Activated T-cell treated with anti-CD3 and anti-CD28 coated beads, Interleukin-2, amount 50 U/mL, for 72 hours (primary cell): ENCODE measurements around the gene ITFG1. TPM values are rescaled to one million over a fixed set of nuclear protein-coding genes. Genes with fewer than 3 reads are reported as not detected.

Source experiments
- ATAC-seq, 2 donors: fragments of 150-1000 bp; cut with Tn5 transposase; replicated peaks in 1 of 2; 2 replicates each; pipeline ENCODE4 v1.10.0; 2021; ENCODE audit warnings: moderate library complexity in 2 of 2, mild to moderate bottlenecking in 1 of 2
- DNase-seq, 2 donors: peaks; one replicate each; pipeline ENCODE4 v3.0.0; 2021 to 2022; ENCODE audit warnings: mixed read lengths in 1 of 2
- H3K27ac Mint-ChIP-seq: one replicate; pipeline ENCODE4 v1.8.0; 2022; ENCODE audit warnings: mild to moderate bottlenecking, moderate library complexity, mixed read lengths
- H3K27me3 Mint-ChIP-seq: one replicate; pipeline ENCODE4 v1.8.0; 2022; ENCODE audit warnings: low read depth, mixed read lengths
- H3K36me3 Mint-ChIP-seq, 2 donors: one replicate each; pipeline ENCODE4 v1.8.0; 2022; ENCODE audit warnings: mixed read lengths in 2 of 2, mild to moderate bottlenecking in 1 of 2; ENCODE audit not compliant: insufficient read depth in 2 of 2
- H3K4me1 Mint-ChIP-seq: one replicate; pipeline ENCODE4 v1.8.0; 2022; ENCODE audit warnings: low read depth, mixed read lengths
- H3K4me3 Mint-ChIP-seq, 2 donors: one replicate each; pipeline ENCODE4 v1.8.0; 2022; ENCODE audit warnings: mild to moderate bottlenecking in 2 of 2, mixed read lengths in 2 of 2, moderate library complexity in 2 of 2
- H3K9me3 Mint-ChIP-seq, 2 donors: one replicate each; pipeline ENCODE4 v1.8.0; 2022; ENCODE audit warnings: mixed read lengths in 2 of 2
- total RNA-seq, 2 donors: library from RNA; stranded (reverse); gene quantifications; one replicate each; pipeline ENCODE4 v1.2.3, GENCODE V29; 2022

Gene ITFG1
- total RNA-seq = 10 to 100 TPM; 23.4 to 27.3 TPM

DNA sequence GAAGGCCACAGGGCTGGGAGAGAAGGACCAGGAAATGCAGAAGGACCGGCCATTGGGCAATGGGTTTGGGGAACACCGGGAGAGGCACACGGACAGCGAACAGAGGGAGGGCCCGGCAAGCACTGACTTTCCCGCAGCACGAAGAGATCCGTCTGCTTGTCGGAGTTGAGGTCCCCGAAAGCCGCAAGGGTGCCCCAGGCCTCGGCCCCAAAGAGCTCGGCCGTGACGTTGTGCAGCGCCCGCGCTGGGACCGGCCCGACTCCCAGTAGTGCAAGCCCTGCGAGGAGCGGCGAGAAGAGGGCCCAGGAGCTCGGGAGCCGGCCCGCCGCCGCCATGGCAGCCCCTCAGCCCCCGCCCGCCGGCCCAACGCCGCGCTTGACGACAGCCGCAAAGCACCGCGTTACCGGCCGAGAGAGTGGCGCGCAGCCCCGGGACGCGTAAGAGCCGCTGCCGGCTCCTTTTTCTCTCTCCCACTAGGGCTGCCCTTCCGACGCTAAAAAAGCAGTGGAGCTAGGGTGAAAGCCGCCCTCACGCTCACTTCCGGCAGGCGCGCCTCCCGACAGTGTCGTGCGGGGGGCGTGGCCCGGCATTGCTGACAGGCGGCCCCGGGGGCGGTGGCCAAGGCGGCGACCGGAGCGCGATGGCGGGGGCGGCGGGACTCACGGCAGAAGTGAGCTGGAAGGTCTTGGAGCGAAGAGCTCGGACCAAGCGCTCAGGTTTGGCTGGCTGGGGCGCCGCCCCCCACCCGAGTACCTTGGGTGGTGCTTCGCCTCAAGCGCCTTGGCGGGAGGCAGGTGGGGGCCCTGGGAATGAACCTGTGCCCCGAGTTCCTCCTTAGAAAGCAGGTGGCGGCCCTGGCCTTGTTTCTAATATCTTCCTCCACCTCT lies at the start of gene ITFG1, which contains the start of gene PHKB:
Gene ITFG1, minus strand, starts transcription at position 353 of the 887 bp plus-strand sequence. Its CDS starts 18 bp downstream, at position 335.
Gene PHKB, plus strand, starts transcription at position 621 of the 887 bp plus-strand sequence. Its CDS starts 20 bp downstream, at position 641.
- Mint-ChIP-seq H3K4me3 (peak within 1 kb of the TSS; percentile 91 to 95), H3K27ac (peak within 1 kb of the TSS; percentile 99), H3K4me1 (peaks cover 62% of the 10 kb centered on the region), H3K9me3 (no peaks in the 10 kb centered on the region), H3K36me3 (peaks cover 6 to 15% of the 10 kb centered on the region in 2 donors), H3K27me3 (no peaks in the 10 kb centered on the region)
- peak; percentile 97 to 98 for DNase-seq
- ATAC-seq = peak; percentile 88 to 92

DNA sequence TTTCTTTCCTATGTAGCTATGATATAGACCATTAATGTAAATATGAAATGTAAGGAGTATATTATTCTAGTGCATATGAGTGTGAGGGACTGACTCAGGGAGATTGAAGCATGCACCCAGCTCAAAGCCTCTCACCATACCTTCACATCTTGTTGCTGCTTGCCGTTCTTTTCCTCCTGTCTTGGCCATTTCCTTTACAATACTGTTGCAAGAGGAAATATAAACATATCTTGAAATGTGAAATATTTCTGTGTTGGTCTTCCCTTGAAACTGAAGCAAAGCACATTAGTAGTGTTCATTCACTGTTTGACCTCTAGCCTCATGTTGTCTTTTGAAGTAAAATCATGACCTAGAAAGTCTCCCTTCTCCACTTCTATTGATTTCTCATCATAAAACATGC lies 46.8 kb upstream of the ITFG1 start:
- no peaks in the 10 kb centered on the region for H3K4me1 Mint-ChIP-seq

DNA sequence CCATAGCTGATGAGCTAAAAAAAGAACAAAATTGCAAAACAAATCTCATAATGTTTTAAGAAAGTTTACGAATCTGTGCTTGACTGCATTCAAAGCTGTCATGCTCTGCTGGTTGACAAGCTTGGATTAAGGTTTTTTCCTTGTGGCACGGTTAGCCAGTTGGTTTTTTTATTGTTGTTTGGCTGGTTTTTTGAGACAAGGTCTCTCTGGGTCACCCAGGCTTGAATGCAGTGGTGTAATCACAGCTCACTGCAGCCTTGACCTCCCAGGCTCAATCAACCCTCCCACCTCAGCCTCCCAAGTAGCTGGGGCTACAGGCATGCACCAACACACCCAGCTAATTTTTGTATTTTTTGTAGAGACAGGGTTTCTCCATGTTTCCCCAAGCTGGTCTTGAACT lies 45.9 kb upstream of the ITFG1 start:
- no peaks in the 10 kb centered on the region for H3K27me3 Mint-ChIP-seq
- H3K4me1 Mint-ChIP-seq = no peaks in the 10 kb centered on the region
- H3K4me3 Mint-ChIP-seq = no peak overlapping the region
- no peak for ATAC-seq
- H3K9me3 Mint-ChIP-seq = no peaks in the 10 kb centered on the region
- peaks cover 0 to 8% of the 10 kb centered on the region in 2 donors for H3K36me3 Mint-ChIP-seq
- H3K27ac Mint-ChIP-seq = no peak overlapping the region
- DNase-seq = no peak

More for the DNA sequence above, 46.8 kb upstream of the ITFG1 start:
- peaks cover 0 to 6% of the 10 kb centered on the region in 2 donors for H3K36me3 Mint-ChIP-seq
- no peak overlapping the region for H3K27ac Mint-ChIP-seq
- H3K9me3 Mint-ChIP-seq = no peaks in the 10 kb centered on the region
- DNase-seq = no peak
- no peak overlapping the region for H3K4me3 Mint-ChIP-seq
- H3K27me3 Mint-ChIP-seq = no peaks in the 10 kb centered on the region
- no peak for ATAC-seq

DNA sequence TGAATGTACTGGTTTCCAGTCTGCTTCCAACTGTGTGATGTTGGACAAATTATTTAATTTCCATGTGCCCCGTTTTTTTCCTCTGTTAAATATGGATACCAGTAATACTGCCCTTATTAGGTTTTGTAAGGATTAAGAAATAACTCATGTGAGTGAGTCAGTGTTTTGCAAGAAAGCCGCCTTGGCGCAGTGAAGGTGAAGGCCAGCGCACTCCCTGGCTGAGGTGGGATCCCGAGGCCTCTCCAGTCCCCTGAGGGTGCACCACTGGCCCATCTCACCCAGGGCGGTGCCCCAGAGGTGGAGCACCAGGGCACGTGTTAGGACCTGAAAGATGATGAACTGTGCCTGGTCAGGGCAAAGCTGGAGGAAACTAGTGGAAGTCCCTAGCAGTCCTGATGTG lies 43.7 kb upstream of the ITFG1 start:
- Mint-ChIP-seq H3K4me3 (no peak overlapping the region), H3K4me1 (no peaks in the 10 kb centered on the region), H3K27me3 (no peaks in the 10 kb centered on the region), H3K9me3 (no peaks in the 10 kb centered on the region), H3K27ac (no peak overlapping the region), H3K36me3 (peaks cover 0 to 13% of the 10 kb centered on the region in 2 donors)
- ATAC-seq (no peak), DNase-seq (no peak)

DNA sequence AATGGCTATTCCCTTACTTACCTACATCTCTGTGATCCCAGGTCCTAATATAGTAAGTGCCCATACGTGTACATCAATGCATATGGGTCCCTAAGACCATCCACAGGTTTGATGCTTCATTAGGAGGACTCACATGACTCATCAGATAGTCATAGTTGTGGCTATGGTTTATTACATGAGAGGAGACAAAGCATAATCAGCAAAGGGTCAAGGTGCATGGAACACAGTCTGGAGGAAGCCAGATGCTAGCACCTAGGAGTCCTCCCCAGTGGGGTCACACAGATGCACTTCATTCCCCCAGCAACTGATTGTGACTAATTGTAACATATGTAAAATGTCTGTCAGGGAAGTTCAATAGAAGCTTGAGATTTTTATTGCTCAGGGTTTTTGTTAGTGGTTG lies 43.1 kb upstream of the ITFG1 start:
- DNase-seq (no peak), ATAC-seq (no peak)
- Mint-ChIP-seq H3K9me3 (no peaks in the 10 kb centered on the region), H3K4me1 (no peaks in the 10 kb centered on the region), H3K4me3 (no peak overlapping the region), H3K36me3 (peaks cover 0 to 13% of the 10 kb centered on the region in 2 donors), H3K27me3 (no peaks in the 10 kb centered on the region), H3K27ac (no peak overlapping the region)

DNA sequence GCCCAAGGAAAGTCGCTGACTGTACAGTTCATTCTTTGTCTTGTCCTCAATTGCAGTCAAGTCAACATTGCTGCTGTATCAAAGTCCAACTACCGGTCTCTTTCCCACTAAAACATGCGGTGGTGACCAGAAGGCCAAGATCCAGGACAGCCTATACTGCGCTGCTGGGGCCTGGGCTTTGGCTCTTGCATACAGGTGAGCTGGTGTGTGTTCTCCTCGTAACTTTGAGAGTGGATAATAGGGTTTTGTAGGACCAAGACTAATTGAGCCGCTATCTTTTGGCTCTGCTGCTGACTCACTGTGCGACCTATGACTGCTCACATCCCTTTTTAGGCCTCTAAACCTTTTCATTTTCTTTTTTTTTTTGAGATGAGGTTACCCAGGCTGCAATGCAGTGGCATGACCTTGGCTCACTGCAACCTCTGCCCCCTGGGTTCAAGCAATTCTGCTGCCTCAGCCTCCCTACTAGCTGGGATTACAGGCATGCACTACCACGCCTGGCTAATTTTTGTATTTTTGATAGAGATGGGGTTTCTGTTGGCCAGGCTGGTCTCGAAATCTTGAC lies 38.9 kb upstream of the ITFG1 start:
- peaks cover 0 to 9% of the 10 kb centered on the region in 2 donors for H3K36me3 Mint-ChIP-seq
- H3K9me3 Mint-ChIP-seq = no peaks in the 10 kb centered on the region
- peaks cover 2% of the 10 kb centered on the region for H3K4me1 Mint-ChIP-seq
- ATAC-seq (no peak), DNase-seq (no peak)
- H3K27me3 Mint-ChIP-seq = no peaks in the 10 kb centered on the region
- H3K27ac Mint-ChIP-seq = no peak overlapping the region
- H3K4me3 Mint-ChIP-seq = no peak overlapping the region

DNA sequence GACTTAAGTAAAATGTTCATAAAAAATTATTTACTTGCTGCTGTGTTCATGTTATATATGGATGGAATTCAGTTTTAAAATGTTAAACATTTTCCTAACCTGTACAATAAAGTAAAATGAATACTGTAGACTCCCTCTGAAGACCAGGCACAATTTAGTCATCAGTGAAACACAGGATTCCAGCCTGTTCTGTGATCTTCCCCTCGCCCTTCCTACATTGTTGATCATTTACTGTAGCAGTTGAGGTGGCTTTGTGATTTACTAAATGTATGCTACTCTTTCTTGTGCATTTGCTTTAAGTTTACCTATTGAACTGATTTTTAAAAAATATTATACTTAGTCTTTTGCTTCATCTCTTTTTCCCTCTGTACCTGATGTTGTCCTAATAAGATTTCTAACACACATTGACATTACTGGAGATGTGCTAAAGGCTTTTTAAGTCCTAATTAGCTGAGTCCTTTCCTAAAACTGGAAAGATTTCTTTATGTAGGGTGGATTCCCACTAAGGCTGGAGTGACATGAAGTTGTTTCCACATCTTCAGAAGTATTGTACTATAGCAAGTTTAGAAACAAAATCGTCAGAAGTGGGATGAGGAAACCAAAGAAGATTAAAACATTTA lies 38.3 kb upstream of the ITFG1 start:
- Mint-ChIP-seq H3K4me1 (peaks cover 8% of the 10 kb centered on the region), H3K4me3 (no peak overlapping the region), H3K27ac (no peak overlapping the region), H3K27me3 (no peaks in the 10 kb centered on the region), H3K9me3 (no peaks in the 10 kb centered on the region), H3K36me3 (peaks cover 0 to 9% of the 10 kb centered on the region in 2 donors)
- DNase-seq (no peak), ATAC-seq (no peak)

DNA sequence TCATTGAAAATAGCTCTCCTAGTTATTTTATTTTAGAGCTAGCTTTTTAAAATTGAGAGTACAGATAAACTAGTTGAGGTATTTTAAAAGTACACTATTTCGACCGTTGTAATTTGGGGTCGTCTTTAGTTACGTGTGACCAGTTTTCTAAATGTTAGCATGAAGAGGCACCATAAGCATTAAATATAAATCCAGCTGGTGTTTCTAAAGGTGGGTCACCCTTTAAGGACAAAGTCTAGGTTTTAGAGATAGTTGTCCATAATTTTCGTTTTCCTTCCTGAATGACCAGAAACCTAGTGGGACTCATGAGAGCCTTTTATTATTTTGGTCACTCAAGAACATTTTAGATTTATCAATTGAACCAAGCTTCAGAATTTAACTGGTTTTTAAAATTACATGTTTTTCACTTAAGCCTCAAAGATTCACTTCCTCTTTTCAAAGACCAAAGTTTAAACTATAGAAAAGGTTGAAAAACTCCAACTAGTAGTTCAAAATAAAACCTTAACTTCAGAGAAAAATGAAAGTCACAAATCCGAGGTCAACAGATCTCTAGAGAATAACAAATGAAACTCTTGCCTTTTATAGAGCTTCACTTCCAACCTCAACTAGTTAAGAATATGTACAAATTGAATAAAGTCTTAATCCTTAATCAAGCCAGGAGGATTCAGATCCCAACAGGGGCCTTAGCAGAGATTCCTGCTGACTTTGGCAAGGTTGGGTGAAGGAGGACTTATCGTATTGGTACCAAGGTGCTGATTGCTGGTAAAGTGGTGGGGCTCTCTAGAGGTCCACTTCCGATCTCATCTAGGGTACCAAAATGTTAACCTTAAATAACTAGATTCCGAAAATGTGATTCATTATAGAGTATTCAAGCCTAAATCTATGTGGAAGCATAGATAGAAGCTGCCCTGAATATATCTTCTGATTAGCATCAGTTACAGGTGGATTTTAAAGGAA lies 32.8 kb upstream of the ITFG1 start:
- ATAC-seq = no peak
- H3K4me1 Mint-ChIP-seq = peaks cover 44% of the 10 kb centered on the region
- H3K4me3 Mint-ChIP-seq = peak overlapping the region in 1 of 2 donors; percentile 93
- no peak for DNase-seq
- peaks cover 0 to 13% of the 10 kb centered on the region in 2 donors for H3K36me3 Mint-ChIP-seq
- H3K27ac Mint-ChIP-seq = peak overlapping the region; percentile 37
- H3K9me3 Mint-ChIP-seq = no peaks in the 10 kb centered on the region
- H3K27me3 Mint-ChIP-seq = no peaks in the 10 kb centered on the region

DNA sequence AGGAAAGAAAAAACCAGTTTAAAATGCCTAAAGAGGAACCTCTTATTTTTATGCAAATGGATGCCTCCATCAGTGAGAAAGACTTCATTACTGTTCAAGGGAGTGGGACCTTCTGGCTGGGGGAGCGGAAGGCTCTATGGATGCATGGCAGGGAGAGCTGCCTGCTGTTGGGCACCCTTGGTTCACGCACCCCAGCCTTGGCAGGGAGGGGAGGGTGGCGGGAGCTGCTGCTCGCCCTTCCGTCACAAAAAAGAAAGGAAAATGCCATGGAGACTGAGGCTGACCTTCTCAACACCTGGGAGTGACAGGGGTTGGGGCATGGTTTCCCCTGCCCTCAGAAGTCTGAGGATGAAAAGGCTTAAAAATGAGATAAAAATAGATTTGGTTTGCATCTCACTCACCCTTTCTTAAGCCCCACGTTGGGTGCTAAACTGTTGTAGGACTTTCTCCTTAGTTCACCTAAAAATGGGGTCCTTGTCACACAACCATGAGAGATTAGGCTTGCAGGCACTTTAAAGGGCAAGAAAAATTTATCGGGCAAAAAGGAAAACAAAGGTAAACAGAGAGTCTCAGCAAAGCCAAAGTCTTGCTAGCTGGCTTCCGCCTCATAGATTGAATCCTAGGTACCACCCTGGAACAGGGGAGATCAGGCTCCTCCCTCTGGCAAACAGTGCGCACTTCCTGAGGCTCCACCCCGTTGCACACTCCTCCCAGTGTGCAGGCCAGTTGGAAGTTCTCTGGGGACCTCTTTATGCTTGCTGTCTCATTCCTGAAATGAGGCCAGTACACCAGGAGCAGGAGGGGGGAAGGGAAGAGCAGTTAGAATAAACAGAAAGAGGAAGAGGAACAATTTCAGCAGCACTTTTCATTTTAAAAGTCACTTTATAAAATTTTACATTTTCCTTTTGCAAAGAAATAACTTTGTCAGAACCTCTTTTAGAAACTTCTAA lies 31.8 kb upstream of the ITFG1 start:
- no peaks in the 10 kb centered on the region for H3K27me3 Mint-ChIP-seq
- peak in 1 of 2 donors; percentile 34 for DNase-seq
- H3K4me1 Mint-ChIP-seq = peaks cover 44% of the 10 kb centered on the region
- peak overlapping the region; percentile 37 for H3K27ac Mint-ChIP-seq
- peak in 1 of 2 donors; percentile 81 for ATAC-seq
- H3K4me3 Mint-ChIP-seq = peak overlapping the region; percentile 72 to 93
- H3K36me3 Mint-ChIP-seq = peaks cover 0 to 20% of the 10 kb centered on the region in 2 donors
- no peaks in the 10 kb centered on the region for H3K9me3 Mint-ChIP-seq

DNA sequence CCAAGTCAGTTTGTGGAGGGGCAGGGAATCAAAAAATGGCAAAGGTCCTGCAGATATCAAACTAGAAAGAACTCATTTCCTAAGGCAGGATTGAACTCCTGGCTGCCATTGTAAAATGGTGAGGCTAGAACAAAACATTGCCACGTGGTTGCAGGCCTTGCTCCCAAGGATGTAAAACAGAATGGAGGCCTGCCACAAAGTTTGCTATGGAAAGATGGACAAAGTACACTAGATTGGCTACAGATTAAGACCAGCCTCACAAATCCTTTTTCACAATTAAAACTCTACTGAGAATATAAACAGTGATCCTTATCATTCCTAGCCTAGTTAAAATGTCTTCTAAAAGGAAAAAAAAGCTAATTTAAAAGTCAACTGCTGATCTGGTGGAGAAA lies 31.2 kb upstream of the ITFG1 start:
- DNase-seq (no peak), ATAC-seq (no peak)
- H3K27me3 Mint-ChIP-seq = no peaks in the 10 kb centered on the region
- peak overlapping the region in 1 of 2 donors; percentile 93 for H3K4me3 Mint-ChIP-seq
- H3K9me3 Mint-ChIP-seq = no peaks in the 10 kb centered on the region
- no peak overlapping the region for H3K27ac Mint-ChIP-seq
- H3K36me3 Mint-ChIP-seq = peaks cover 0 to 20% of the 10 kb centered on the region in 2 donors
- H3K4me1 Mint-ChIP-seq = peaks cover 44% of the 10 kb centered on the region

DNA sequence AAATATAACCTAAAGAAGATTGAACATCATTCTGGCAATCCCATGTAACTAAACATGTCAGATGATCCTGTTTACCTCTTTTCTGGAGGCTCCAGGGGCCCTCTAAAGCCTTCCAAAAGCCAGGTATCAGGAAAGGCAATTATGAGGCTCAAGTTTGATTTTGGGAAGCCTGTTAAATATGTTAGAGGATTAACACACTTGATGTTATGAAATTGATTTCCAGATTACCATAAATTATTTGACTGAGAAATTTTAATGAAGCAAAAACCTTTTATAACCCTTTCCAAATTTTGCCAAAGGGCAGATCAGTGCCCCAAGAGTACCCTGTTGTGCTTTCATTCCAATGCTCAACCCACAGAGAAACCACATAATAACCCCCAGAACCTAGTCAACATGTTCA lies 29.6 kb upstream of the ITFG1 start:
- Mint-ChIP-seq H3K36me3 (peaks cover 0 to 18% of the 10 kb centered on the region in 2 donors), H3K9me3 (no peaks in the 10 kb centered on the region), H3K27ac (no peak overlapping the region), H3K4me1 (peaks cover 49% of the 10 kb centered on the region), H3K4me3 (no peak overlapping the region), H3K27me3 (no peaks in the 10 kb centered on the region)
- ATAC-seq = no peak
- DNase-seq = no peak
